Stimulated activated CD8-positive, alpha-beta memory T cell treated with anti-CD3 and anti-CD28 coated beads, Interleukin-12 subunit alpha, Interleukin-12 subunit beta, amount 100 ng/mL, for 24 hours (primary cell): ENCODE data around the gene BSX.

Experiments
- DNase-seq: peaks from one replicate; pipeline ENCODE4 v3.0.0-alpha.2; 2020; ENCODE audit errors: extremely low read depth

Gene BSX

DNA sequence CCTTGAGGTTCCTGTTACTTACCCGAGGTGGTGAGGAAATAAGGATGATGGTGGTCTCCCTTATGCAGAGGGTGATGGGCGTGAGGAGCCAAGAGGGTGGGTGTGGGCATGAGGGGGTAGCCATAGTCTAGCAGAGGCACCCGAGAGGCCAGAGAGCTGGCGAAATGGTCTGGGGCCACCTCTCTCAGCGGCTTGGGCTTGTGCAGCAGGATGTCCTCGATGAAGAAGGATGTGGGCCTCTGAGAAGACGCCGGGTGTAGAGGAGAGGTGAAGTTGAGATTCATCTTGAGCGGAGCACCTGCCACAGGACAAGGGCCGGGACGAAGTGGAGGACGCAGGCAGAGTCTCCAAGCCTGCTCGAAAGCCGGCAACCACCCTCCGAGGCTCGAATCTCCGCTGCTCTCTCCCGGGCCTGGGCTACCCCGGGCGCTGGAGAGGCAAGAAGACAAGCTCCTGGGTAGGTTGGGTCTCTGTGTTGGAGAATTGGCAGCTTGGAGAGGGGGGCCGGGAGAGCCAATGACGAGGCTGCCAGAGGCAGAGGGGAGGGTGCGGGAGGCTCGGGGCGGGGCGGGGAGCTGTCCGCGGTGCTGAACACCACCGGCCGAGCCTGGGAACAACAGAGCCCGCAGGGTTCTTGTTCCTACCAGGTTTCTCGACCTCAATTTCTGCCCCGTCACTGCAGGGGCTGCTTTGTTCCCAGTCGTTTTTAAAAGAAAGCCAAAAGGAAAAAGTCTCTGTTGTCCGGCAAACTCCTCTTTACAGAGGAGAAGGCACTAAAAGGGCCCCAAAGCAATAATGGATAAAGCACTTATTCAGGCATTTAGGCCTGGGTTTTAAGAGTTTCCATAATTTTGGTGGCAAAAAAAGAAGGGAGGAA lies at the start of gene BSX:
Gene BSX (minus strand): TSS at position 447 of the 877 bp plus-strand sequence. CDS start 163 bp downstream, at position 284.
- DNase-seq = no peak

DNA sequence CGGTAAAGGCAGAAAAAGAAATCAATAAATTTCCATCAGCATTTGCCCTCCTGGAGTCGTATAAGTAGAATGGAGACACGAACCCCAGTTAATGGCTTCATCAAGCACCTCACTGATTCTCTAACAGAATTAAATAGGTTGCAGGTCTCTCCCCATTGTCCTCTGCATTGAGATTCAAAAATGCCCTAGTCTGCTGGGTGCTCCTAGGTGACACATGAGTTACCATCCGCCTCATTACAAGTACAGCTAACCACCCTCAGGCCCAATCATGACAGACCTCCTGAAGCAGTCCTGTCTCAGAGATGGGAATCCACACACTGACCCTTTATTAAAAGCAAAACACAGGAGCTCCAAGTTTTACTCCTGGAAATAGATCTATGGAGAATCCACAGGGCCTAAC lies 48.9 kb upstream of the BSX start:
- no peak for DNase-seq

DNA sequence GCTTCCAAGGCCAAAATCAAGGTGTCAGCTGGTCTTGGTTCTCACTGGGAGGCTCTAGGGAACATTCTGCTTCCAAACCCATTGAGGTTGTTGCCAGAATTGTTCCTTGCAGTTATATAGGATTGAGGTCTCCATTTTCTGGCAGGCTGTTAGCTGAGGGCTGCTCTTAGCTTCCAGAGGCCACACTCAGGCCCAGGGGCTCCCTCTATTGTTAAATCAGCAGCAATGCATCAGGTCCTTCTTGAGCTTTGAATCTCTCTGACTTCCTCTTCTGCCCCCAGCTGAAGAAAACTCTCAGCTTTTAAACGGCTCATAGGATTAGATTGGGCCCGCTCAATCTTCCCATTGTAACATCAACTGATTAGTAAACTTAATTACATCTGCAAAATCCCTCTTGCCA lies 39.3 kb upstream of the BSX start:
- DNase-seq = no peak

DNA sequence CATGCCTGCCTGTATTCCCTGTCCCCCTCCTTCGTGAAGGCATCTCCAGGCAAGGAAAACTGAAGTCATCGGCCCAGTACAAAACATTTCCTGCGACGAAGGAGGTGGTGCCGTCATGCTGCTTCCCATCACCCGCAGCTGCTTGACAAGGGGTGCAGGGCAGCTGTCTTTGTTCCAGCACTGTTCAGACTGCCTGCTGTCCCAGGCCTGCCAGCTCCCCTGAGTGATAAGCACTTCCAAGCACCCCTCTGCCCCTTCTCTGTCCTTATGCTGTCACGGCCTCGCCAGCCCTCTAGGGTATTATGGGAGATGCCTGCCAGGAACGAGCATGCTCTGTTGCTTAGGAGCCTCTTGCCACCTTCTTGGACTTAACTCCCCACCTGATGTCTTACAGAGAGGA lies 37.1 kb upstream of the BSX start:
- DNase-seq = no peak

DNA sequence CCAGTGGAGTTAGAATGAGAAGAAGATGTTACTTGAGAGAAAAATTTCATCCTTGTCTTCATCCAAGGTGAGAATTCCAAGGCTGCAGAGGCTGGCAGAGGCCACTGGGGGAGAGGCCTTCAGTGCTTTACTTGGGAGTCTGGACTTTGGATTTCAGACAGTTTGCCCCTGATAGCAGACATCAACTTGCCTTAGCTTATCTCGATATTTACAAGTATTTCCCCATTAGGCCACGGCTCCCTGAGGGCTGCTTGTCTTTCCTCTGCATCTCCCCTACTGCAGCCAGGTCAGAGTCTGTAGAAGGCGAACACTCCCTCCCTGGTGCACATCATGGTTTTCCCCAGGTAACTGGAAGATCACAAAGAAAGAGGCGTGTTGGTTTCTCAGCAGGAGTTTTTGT lies 29.9 kb upstream of the BSX start:
- no peak for DNase-seq

DNA sequence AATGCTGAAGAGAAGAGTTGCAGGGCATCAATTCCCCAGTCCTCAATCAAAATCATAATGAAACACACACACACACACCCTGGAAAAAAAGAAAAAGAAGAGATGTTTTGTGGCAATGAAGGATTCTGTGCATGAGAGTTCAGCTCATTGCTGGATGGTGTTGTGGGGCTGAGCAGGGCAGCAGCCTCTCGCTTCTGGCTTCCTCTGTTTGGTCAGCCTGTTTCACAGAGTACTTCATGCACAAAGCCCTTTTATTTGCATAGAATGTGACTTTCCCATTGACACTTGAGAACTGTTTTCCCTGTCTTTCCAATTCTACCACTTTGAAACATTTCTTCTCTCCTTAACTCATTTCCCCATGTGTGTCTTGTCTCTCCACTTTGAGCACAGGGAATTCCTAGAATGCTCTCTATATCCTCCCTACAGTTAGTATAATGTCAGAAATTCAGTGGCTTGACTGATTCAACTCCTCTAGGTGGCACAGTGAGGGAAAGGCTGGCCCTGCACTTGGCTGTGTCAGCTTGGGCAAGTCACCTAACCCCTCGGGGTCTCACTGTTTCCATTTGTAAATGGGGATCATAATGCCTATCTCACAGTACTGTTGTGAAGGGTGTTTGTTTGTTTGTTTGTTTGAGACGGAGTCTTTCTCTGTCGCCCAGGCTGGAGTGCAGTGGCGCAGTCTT lies 25.4 kb upstream of the BSX start:
- no peak for DNase-seq

DNA sequence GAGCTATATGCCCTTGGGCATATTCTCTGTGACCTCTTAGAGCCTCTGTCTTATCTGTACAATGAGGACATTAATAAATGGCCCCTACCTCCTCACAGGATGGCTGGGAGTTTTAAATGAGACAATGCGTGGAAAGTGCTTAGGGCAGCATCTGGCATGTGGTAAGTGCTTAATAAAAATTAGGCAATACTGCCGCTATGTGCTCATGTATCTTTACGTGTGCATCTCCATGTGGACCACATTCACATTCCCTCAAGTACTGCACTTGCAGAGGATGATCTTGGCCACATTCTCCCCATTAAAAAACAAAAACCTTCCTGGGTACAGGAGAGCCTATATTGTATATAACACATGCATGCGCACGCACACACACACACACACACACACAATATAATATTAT lies 19.1 kb upstream of the BSX start:
- DNase-seq = no peak

DNA sequence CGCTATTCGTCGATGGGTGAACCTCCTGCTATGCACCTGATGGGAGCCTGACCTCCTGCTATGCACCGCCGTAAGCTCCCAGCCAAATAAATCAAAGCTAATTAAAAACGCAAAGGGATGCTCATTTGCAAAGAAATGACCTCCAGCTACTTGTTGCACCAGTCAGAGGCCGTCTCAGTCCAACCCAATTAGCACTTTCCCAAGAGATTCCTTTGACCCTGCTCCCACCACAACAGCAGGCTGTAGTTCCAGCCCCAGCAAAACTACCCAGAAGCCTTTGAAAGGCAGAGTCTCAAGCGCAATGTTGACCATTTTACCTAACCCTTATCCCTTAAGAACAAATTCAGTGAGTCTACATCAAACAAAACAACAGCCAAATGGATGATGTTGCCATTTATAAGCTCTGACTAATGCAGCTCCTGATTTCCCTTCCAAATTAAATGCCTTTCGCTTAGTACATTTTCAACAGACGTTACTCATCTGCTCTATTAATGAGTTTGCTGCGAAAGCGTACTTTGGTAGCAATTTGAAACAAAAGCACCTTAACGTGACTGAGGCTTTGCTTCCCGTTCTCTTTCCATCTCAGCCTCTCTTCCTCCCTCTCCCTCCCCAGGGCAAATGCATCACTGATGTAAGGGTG lies 17.2 kb upstream of the BSX start:
- no peak for DNase-seq

DNA sequence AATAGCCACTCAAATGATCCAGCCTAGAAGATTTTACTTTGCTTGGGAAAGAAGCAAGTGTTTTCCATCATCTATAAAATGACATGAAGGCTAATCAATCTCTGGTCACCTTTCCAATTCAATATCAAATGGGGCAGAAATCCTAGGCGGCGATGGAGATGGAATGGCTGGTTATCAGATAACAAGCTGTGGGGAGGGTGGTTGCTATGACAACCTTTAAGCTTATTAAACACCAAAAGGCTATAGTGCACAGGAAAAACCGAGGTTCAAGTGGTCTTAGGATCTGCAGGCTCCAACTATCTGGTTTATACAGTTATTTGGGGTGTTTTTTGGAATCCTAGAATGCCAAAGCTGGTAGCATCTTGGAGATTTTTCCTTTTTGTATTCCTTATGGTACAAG lies 13.9 kb upstream of the BSX start:
- DNase-seq = no peak

DNA sequence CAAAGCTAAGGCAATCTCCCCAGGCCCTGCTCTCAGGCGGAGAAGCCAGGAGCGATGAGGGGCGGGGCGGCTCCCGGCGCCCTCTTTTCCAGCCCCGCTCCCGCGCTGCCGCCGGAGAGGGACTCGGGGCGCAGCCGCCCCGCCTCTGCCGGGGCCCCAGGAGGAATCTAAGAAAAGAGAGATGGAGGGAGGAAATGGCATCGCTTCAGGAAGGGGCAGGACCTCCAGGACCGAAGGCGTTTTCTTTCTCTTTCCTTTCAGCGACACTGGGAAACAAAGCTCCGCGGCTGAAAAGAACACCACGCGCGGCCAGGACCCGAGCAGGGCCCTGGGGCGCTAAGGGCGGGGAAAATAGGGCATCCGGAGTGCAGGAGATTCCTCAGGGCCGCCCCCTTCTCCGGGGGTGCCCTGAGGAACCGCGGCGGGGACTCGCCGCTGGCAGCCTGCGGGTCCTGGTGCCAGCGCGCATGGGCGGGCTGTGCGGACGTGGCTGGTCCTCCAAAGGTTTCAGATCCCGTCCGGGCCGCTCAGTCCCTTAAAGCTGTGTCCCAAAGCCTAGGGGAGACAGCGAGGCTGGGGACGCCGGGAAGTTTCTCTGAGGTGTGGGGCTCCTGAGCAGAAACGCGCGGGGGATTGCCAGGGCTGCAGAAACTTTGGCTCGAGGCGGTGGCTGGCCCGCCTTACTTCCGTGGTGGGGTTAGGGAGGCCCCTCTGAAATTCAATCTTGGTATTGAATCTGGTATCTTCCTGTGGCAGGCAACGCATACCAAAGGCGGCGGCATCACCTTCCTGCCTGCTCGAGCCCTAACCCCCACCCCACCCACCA lies 2.8 kb upstream of the BSX start:
- DNase-seq = no peak

DNA sequence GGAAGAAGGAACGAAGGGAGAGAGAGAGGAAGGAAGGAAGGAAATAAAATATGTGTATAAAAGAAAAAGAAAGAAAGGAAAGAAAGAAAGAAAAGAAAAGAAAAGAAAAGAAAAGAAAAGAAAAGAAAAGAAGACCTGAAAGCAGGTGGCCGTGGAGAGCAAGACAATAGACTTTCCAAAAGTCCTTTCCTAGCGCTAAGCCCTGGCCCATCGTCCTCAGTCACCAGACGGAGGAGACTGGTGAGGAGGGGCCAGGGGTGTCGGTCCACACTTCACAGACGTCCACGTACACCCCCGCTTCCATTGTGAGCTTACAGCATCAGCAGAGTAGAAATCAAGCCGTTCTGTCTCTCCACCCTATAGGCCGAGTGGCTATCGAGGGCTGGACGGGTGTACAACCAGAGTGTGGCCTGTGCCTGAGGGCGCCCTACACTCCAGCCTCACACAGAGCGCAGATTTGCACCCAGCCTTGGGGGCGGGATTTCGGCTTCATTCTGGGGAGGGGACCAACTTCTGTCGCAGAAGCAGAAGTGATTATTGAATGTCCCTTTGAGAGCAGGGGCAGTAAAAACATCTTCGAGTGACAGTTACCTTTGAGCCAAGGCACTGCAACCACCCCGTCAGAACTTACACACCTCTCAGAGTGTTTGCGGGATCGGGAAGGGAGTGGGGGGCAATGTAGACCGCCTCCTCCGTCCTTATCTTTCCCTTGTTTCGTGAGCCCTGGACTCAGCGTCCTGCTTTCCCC lies 2.0 kb upstream of the BSX start:
- no peak for DNase-seq

DNA sequence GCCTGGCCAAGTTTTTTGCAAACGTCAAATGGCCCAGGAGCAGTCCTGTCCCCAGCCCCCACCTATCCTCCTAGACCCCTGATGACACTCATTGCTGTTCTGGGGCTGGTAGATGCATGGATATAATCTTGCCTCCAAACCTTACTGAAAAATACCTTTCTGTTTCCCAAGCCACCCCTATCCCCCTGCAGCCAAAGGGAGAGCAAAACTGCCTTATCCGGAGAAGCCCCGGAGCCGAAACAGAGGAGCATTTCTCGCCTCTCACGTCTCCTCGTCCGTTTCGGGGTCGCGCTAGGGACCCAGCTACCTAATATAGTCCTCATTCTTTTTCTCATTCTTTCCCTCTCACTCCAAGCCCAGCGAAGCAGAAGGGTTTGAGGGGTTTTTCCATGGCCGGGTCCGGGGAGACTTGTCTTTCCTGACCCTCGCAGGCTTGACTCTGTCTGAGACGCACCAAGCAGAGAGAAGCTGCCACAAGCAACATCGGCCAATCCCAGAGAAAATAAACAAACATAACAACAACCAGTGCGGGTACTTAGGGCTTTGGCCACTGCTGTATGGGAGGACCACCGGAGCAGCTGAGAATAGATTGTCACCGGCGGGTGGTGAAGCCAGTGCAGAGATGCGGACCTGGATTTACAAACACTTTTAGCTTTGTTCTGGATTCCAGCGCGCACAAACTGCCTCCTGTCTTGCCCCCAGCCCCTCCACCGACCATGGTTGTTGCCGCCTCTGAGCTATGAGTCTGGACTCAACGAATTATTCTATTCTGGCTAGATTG lies 1.6 kb downstream of the BSX start:
- no peak for DNase-seq

DNA sequence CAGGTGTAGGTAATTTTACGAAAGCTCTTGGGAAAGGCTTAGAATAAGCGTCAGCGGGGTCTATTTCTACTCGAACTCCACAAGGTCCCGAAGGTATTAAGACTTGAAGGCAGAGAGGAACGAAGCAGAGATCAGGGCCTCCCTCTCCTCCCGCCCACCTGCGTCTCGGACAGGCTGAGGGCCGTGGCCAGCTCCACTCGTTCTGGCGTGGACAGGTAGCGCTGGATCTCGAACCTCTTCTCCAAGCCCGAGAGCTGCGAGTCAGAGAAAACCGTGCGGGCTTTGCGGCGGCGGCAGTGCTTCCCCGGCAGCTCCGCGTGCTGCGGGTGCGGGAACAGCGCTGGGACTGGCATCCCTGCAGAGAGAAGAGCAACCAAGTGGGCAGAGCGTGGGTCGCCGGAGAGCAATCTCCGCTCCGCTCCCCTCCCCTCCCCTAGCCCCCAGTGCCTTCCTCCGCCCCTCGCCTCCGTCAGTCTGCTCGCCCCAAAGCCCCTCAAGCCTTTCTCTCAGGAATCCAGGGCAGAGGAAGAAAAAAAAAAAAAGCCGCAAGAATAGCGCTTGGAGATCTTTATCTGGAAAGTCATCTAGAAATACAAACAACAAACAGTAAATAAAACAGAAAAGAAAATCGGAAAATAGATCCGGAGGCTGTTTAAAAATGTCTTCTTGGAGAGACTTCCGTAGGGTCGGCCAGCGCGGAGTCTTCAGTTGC lies 2.4 kb downstream of the BSX start:
- no peak for DNase-seq

DNA sequence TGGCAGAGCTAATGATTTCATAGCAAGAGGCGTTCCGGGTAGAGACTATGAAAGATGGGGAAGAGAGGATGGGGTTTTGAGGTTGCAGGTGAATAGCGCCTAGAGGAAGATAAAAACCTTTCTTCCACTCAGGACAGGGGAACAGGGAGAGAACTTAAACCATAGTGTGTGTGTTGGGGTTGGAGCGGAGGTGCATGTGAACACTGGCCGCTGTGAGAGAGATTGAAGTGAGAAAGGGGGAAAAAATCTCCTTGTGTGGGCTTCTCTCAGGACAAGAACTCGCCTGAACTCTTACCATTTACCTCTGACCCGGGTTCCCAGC lies 3.4 kb downstream of the BSX start:
- no peak for DNase-seq

DNA sequence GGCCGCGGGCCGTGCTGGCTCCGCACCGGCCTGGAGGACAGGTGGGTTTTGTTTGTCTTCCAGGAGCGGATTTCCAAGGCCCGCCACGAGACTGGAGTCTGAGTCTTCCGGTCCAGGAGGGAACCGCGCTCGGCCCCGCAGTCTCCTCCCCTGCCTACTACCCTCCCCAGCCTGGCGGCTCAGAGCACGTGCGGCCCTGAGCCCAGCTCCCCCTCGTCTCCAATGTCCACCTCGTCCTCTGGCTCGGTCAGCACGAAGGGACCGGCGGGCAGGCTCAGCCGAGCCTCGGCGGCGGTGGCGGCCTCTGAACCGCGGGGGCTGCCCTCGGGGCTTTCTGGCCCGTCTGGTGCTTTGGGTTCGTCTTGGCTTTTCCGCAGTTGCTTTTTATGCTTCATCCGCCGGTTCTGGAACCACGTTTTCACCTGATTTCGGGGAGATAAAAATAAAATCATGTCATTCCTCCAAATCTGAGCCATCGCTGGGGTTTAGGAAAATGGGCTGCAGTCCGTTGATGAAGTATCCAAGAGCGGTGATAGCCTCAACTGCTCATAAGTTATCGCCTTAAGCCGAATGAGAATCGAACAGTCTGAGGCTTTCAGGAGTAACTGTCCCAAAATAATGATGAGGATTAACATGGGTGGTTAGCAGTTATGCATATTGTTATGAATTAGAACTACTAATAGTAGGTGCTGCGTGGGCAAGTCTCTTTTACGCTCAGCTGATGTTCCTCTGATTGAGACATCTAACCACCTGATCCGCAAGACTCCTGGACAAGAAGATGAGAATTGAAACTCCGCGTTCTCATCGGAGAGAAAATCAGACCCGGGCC lies 4.0 kb downstream of the BSX start:
- no peak for DNase-seq

DNA sequence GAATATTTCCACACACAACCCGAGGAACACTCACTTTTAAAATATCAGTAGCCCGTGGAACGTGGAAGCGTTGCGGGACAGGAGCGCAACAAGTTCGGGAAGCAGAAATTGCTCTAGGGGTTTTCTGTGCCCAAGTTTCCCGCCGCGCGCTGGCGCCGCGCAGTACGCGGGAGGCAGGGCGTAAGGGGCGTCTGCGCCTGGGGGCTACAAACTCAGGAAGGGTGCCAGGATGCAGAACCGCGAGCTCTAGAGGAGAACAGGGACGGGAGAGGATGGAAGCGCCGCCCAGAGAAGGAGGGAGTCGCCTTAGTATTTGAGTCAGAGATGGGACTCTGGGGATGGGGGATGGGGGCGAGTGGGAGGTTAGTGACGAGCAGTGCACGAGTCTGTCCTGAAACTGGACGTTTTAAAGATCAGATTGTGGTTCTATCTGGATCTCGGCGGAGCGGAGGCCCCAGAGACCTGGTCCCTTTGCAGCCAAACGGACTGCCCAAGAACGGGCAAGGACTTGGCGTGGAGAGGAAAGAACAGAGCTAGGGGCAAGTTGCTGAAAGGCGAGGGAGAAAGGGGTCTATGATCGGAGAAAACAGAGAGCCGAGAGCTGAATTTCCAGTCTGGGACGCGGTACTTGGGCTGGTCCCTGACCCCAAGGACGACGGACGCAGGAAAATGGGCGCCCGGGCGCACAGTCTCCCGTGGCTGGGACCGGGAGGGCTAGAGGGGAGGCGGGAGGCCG lies 4.7 kb downstream of the BSX start:
- no peak for DNase-seq

DNA sequence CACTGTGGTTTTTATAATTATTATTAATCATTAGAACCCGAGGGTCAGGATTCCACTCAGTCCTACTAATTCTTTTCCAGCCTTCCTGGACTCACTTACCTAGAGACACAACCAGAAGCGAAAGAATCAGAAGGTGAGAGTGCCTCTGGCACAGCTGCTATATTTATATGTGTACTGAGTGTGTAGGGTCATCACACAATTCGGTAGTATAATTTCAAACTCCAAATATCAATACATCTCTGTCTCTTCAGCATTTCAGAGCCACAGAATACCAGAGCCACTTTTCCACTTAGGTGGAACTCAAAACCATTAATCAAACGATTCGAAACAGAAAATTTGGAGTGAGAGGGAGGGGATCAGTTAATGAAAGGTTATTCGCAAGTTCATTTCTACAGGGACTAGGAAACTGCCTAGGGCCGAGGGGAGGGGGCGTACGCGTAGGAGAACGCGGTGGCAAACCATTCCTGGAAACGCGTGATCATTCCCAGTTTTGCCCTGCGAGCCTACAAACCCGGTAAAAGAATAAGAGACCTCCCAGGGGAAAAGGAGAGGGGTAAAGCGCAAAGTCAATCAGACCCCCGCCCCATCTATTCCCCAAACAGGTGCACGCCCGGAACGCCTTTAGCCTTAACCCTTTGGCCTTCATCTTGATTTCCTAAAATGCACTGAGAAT lies 5.4 kb downstream of the BSX start:
- no peak for DNase-seq

DNA sequence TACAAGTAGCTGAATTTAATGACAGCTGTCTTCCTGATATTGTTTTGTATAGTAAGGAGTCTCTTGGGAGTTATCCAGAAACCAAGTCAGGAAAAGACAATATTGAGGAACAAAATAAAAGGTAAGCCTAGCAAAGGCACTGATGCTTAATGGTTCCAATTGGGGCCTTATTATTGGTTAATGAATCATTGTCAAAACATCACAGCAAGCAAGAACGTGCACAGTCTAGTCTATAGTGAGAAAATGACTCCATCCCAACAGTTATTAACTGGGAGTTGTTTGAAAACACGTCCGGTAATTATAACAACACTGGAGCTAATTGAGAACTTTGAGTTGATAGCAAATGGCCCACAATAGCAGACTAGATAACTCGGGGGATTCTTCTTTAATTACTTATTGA lies 17.7 kb downstream of the BSX start:
- no peak for DNase-seq
